Brain pericyte (primary cell): ENCODE data around the gene CTNNBIP1.
"Not testable (repeated sequence)": the region's sequence is repeated elsewhere in the genome, so short reads cannot be mapped to it uniquely, and the experiment has no call there.

Experiments
- DNase-seq: peaks from one replicate; pipeline ENCODE4 v3.0.0-alpha.2; 2012; ENCODE audit warnings: low read depth, low spot score

The CTNNBIP1 gene

GRCh38 chr1:9910076-9910422, at the start of gene CTNNBIP1:
CTNNBIP1 (minus strand) TSS chr1:9910269; CDS start chr1:9872064, 38,205 bp downstream.
- DNase-seq: no peak

GRCh38 chr1:9957726-9958125, 47.7 kb upstream of the CTNNBIP1 start:
- no peak for DNase-seq

GRCh38 chr1:9946315-9946714, 36.2 kb upstream of the CTNNBIP1 start:
- DNase-seq: no peak

- DNase-seq: peak; percentile 76
Measured at GRCh38 chr1:9942939-9943788, 33.1 kb upstream of the CTNNBIP1 start, which contains the start of the genes LZIC and NMNAT1. LZIC (minus strand) TSS chr1:9943391; CDS start chr1:9936619, 6,772 bp downstream. NMNAT1 (plus strand) TSS chr1:9943475; CDS start chr1:9972074, 28,599 bp downstream.

GRCh38 chr1:9942399-9942938, 32.4 kb upstream of the CTNNBIP1 start:
- DNase-seq: no peak

GRCh38 chr1:9929431-9930385, 19.6 kb upstream of the CTNNBIP1 start:
- DNase-seq: no peak

GRCh38 chr1:9927259-9927658, 17.2 kb upstream of the CTNNBIP1 start:
- no peak for DNase-seq

- no peak for DNase-seq
Measured at GRCh38 chr1:9922342-9922741, 12.3 kb upstream of the CTNNBIP1 start.

GRCh38 chr1:9920606-9921005, 10.5 kb upstream of the CTNNBIP1 start:
- DNase-seq: no peak

- DNase-seq: no peak
Measured at GRCh38 chr1:9917901-9918300, 7.8 kb upstream of the CTNNBIP1 start.

- not testable (repeated sequence) for DNase-seq
Measured at GRCh38 chr1:9917495-9917894, 7.4 kb upstream of the CTNNBIP1 start.

GRCh38 chr1:9916452-9916851, 6.4 kb upstream of the CTNNBIP1 start:
- DNase-seq: no peak

GRCh38 chr1:9914610-9914937, 4.5 kb upstream of the CTNNBIP1 start:
- no peak for DNase-seq

GRCh38 chr1:9912264-9912936, 2.3 kb upstream of the CTNNBIP1 start:
- DNase-seq: no peak

- DNase-seq: peak; percentile 97
Measured at GRCh38 chr1:9910423-9911178, 532 bp upstream of the CTNNBIP1 start.

- no peak for DNase-seq
Measured at GRCh38 chr1:9909234-9910046, 629 bp downstream of the CTNNBIP1 start.

- DNase-seq: no peak
Measured at GRCh38 chr1:9908871-9909233, 1.2 kb downstream of the CTNNBIP1 start.

- no peak for DNase-seq
Measured at GRCh38 chr1:9907441-9907840, 2.6 kb downstream of the CTNNBIP1 start.

GRCh38 chr1:9906466-9906865, 3.6 kb downstream of the CTNNBIP1 start:
- no peak for DNase-seq

GRCh38 chr1:9905010-9905409, 5.1 kb downstream of the CTNNBIP1 start:
- no peak for DNase-seq
